ENCODE data around the gene PRDX6. TPM values are rescaled to one million over a fixed set of nuclear protein-coding genes. Genes with fewer than 3 reads are reported as not detected.

The PRDX6 gene
- total and polyA plus RNA-seq, 2 of the 8 experiments (the other 6 are each of a cell fraction or from before 2014, with no cell fraction given) = 348 to 677 TPM

- FAIRE-seq (no peak), DNase-seq (ENCODE audit: low read depth in 1 of 2, low spot score in 2 of 2) (no peak)
- ChIA-PET CTCF (ENCODE audit: partially characterized antibody) (no interaction called here), POLR2A (ENCODE audit: partially characterized antibody) (no interaction called here)
- Histone ChIP-seq H2AK5ac (ENCODE audit: low read depth, low read length) (no peak overlapping the region), H3K4me2 (ENCODE audit: insufficient read depth in 1 of 2, low read depth in 2 of 2, low read length in 2 of 2) (no peak overlapping the region), H2BK15ac (ENCODE audit: low read length) (no peak overlapping the region), H3K23me2 (ENCODE audit: low read depth, low read length) (no peaks in the 10 kb centered on the region), H2BK12ac (ENCODE audit: low read depth, low read length) (no peak overlapping the region), H3K36me3 (ENCODE audit: control insufficient read depth in 2 of 4, insufficient read depth in 4 of 4, low read length in 3 of 4) (no peaks in the 10 kb centered on the region), H4K8ac (ENCODE audit: extremely low read depth, insufficient read depth, low read length) (no peak overlapping the region), H3K27me3 (replicated peaks in 1 of 4; ENCODE audit: control insufficient read depth in 3 of 4, extremely low read depth in 1 of 4, insufficient read depth in 3 of 4, low read length in 3 of 4) (no peaks in the 10 kb centered on the region), H2AFZ (ENCODE audit: low read length) (no peak overlapping the region), H3K4me3 (ENCODE audit: extremely low read depth in 1 of 4, insufficient read depth in 2 of 4, low read depth in 3 of 4, low read length in 4 of 4) (no peak overlapping the region), H2BK5ac (ENCODE audit: low read depth, low read length) (no peak overlapping the region), H3K9me3 (ENCODE audit: insufficient read depth in 2 of 2, low read depth in 1 of 2, low read length in 1 of 2) (no peaks in the 10 kb centered on the region), H4K5ac (ENCODE audit: insufficient read length, low read depth, low read length) (no peak overlapping the region), H3K79me2 (ENCODE audit: control insufficient read depth in 1 of 2, insufficient read depth in 2 of 2, low read length in 2 of 2) (no peaks in the 10 kb centered on the region), H2BK120ac (replicated peaks; ENCODE audit: low read depth, low read length) (no peak overlapping the region), H3K4me1 (replicated peaks in 1 of 4; ENCODE audit: control insufficient read depth in 3 of 4, insufficient read depth in 4 of 4, low read length in 3 of 4) (peaks cover 0 to 10% (median 8%) of the 10 kb centered on the region in 4 experiments; a peak in 5 of 7 replicates), H3K4ac (replicated peaks; ENCODE audit: insufficient read length, low read depth, low read length) (no peak overlapping the region), H3K56ac (replicated peaks; ENCODE audit: insufficient read length, low read depth, low read length) (no peak overlapping the region), H3K79me1 (ENCODE audit: low read depth, low read length) (no peaks in the 10 kb centered on the region), H3K9ac (replicated peaks in 1 of 4; ENCODE audit: extremely low read depth in 1 of 4, low read depth in 3 of 4, low read length in 3 of 4) (no peak overlapping the region), H4K20me1 (replicated peaks in 1 of 2; ENCODE audit: control insufficient read depth in 1 of 2, insufficient read depth in 2 of 2, low read length in 2 of 2) (no peaks in the 10 kb centered on the region), H3K23ac (ENCODE audit: insufficient read length) (no peak overlapping the region), H3K14ac (ENCODE audit: insufficient read length) (no peak overlapping the region), H4K91ac (replicated peaks; ENCODE audit: insufficient read length, low read length) (no peak overlapping the region), H3K27ac (ENCODE audit: low read depth, low read length) (no peak overlapping the region), H2BK20ac (ENCODE audit: low read length) (no peak overlapping the region), H3K18ac (ENCODE audit: extremely low read depth, low read length) (no peak overlapping the region)
- no peak for TF ChIP-seq KDM1A (IDR thresholded peaks at IDR 0.05; ENCODE audit: borderline replicate concordance, low read length)
- no peak for TF ChIP-seq CHD2 (IDR thresholded peaks at IDR 0.05; ENCODE audit: low read length)
- no peak for TF ChIP-seq CEBPB (IDR thresholded peaks at IDR 0.05; ENCODE audit: low read depth, low read length)
- no peak for TF ChIP-seq HDAC6 (IDR thresholded peaks at IDR 0.05; ENCODE audit: low read depth, low read length)
- TF ChIP-seq RFX5 (IDR thresholded peaks at IDR 0.05; ENCODE audit: borderline replicate concordance, low read depth, low read length) = no peak
- TF ChIP-seq TAF7 (optimal IDR thresholded peaks at IDR 0.05; ENCODE audit: borderline replicate concordance, low read depth, low read length) = no peak
- no peak for TF ChIP-seq EZH2 (IDR thresholded peaks at IDR 0.05; ENCODE audit: low read depth, low read length, severe bottlenecking)
- TF ChIP-seq USF2 (IDR thresholded peaks at IDR 0.05; ENCODE audit: low read length) = no peak
- no peak for TF ChIP-seq NANOG (IDR thresholded peaks at IDR 0.05; ENCODE audit: insufficient read depth, low read depth, low read length, poor library complexity, severe bottlenecking)
- no peak for TF ChIP-seq CBX8 (IDR thresholded peaks at IDR 0.05; ENCODE audit: borderline replicate concordance, low read depth, low read length)
Observed at GRCh38 chr1:173532237-173532636, 55.1 kb downstream of the PRDX6 start.

Data from H1 (cell line).